HCT116 (cell line): ENCODE results near the gene DNAAF8.

Source experiments
- CTCF ChIP-seq, 3 experiments: fragments of 200-600 bp in 1 of 3; sonication (generic) in 1 of 3; IDR thresholded peaks in 2 of 3; conservative IDR thresholded peaks in 1 of 3; 2 replicates each; pipeline ENCODE4 v1.5.1; 2012 to 2017; ENCODE audit warnings: low read depth in 2 of 3, low read length in 2 of 3, antibody characterized with exemption in 1 of 3, borderline replicate concordance in 1 of 3, control low read depth in 1 of 3, mild to moderate bottlenecking in 1 of 3, mixed read lengths in 1 of 3, mixed run types in 1 of 3, moderate library complexity in 1 of 3; ENCODE audit not compliant: insufficient read depth in 1 of 3
- EZH2 ChIP-seq: fragments of 200-600 bp; sonication (generic); IDR thresholded peaks from 2 replicates; pipeline ENCODE4 v1.6.1; 2017; ENCODE audit warnings: antibody characterized with exemption, mixed run types
- EZH2phosphoT487 ChIP-seq: fragments of 200-600 bp; IDR thresholded peaks from 2 replicates; pipeline ENCODE4 v1.6.1; 2018; ENCODE audit warnings: antibody characterized with exemption, borderline replicate concordance
- JUND ChIP-seq: IDR thresholded peaks from 2 replicates; pipeline ENCODE4 v1.6.1; 2012
- MAX ChIP-seq: IDR thresholded peaks from 2 replicates; pipeline ENCODE4 v1.6.1; 2012
- POLR2A ChIP-seq: IDR thresholded peaks from 2 replicates; pipeline ENCODE4 v1.7.0; 2011; ENCODE audit warnings: borderline replicate concordance; ENCODE audit not compliant: insufficient read depth, insufficient read length; ENCODE audit errors: extremely low read depth
- POLR2AphosphoS5 ChIP-seq: IDR thresholded peaks from 2 replicates; pipeline ENCODE4 v1.6.1; 2011; ENCODE audit warnings: mild to moderate bottlenecking, low read depth, low read length, moderate library complexity
- RAD21 ChIP-seq: IDR thresholded peaks from 2 replicates; pipeline ENCODE4 v1.6.1; 2012; ENCODE audit warnings: low read depth, mild to moderate bottlenecking
- REST ChIP-seq: IDR thresholded peaks from 2 replicates; pipeline ENCODE4 v1.6.1; 2012; ENCODE audit warnings: low read depth
- SIN3A ChIP-seq: IDR thresholded peaks from 2 replicates; pipeline ENCODE4 v1.6.1; 2012; ENCODE audit warnings: low read depth
- TCF7L2 ChIP-seq: IDR thresholded peaks from 2 replicates; pipeline ENCODE4 v1.7.0; 2011; ENCODE audit warnings: borderline replicate concordance, inconsistent platforms; ENCODE audit not compliant: insufficient read depth, insufficient read length; ENCODE audit errors: extremely low read depth
- YY1 ChIP-seq: IDR thresholded peaks from 2 replicates; pipeline ENCODE4 v1.6.1; 2011; ENCODE audit warnings: low read length, low read depth, moderate library complexity, mild to moderate bottlenecking; ENCODE audit not compliant: insufficient replicate concordance; ENCODE audit errors: extremely low read depth

GRCh38 chr16:4734730-4735535, 596 bp downstream of the DNAAF8 start:
- TF ChIP-seq EZH2phosphoT487, result no peak
- TF ChIP-seq POLR2A, result no peak
- TF ChIP-seq CTCF (IDR thresholded peaks at IDR 0.05 in 2 of 3, conservative IDR thresholded peaks at IDR 0.05 in 1 of 3; ENCODE audit: borderline replicate concordance in 1 of 3, insufficient read depth in 1 of 3, low read depth in 2 of 3, low read length in 2 of 3), result no peak
- no peak for TF ChIP-seq JUND
- peak; percentile 64 for TF ChIP-seq MAX
- TF ChIP-seq EZH2, result no peak
- no peak for TF ChIP-seq RAD21
- TF ChIP-seq YY1, result no peak
- no peak for TF ChIP-seq TCF7L2
- TF ChIP-seq POLR2AphosphoS5, result peak; percentile 13; the same call in 1 of the 2 replicates
- no peak for TF ChIP-seq REST
- peak; percentile 15 for TF ChIP-seq SIN3A
